Measurements from ENCODE around the gene EXOC6B. TPM values are rescaled to one million over a fixed set of nuclear protein-coding genes. Genes with fewer than 3 reads are reported as not detected.
"Not testable (repeated sequence)": the region's sequence is repeated elsewhere in the genome, so short reads cannot be mapped to it uniquely, and the experiment has no call there.

The EXOC6B gene
- total RNA-seq, 1 donor from 2014 or later, result 24.5 TPM

- Histone ChIP-seq H3K4me1 (ENCODE audit: control insufficient read depth in 3 of 3, insufficient read depth in 3 of 3, low read length in 3 of 3) (peaks cover 0 to 4% (median 0%) of the 10 kb centered on the region in 3 donors), H3K27me3 (ENCODE audit: control insufficient read depth in 3 of 3, insufficient read depth in 3 of 3, low read length in 3 of 3) (no peaks in the 10 kb centered on the region), H3K9me3 (ENCODE audit: control insufficient read depth in 3 of 3, low read length in 3 of 3) (no peaks in the 10 kb centered on the region), H3K27ac (ENCODE audit: low read depth, low read length) (no peak overlapping the region), H3K9ac (ENCODE audit: low read depth in 1 of 3, low read length in 3 of 3) (no peak overlapping the region), H3K4me3 (ENCODE audit: low read length in 3 of 3) (no peak overlapping the region), H3K36me3 (ENCODE audit: control insufficient read depth in 3 of 3, insufficient read depth in 3 of 3, low read length in 3 of 3) (no peaks in the 10 kb centered on the region)
Measured at GRCh38 chr2:72604468-72604867, 221.4 kb downstream of the EXOC6B start.

- Histone ChIP-seq H3K27ac (ENCODE audit: low read depth, low read length) (no peak overlapping the region), H3K9ac (ENCODE audit: low read depth in 1 of 3, low read length in 3 of 3) (no peak overlapping the region), H3K9me3 (ENCODE audit: control insufficient read depth in 3 of 3, low read length in 3 of 3) (no peaks in the 10 kb centered on the region), H3K4me3 (ENCODE audit: low read length in 3 of 3) (no peak overlapping the region), H3K4me1 (ENCODE audit: control insufficient read depth in 3 of 3, insufficient read depth in 3 of 3, low read length in 3 of 3) (peaks cover 0 to 4% (median 0%) of the 10 kb centered on the region in 3 donors), H3K27me3 (ENCODE audit: control insufficient read depth in 3 of 3, insufficient read depth in 3 of 3, low read length in 3 of 3) (no peaks in the 10 kb centered on the region), H3K36me3 (ENCODE audit: control insufficient read depth in 3 of 3, insufficient read depth in 3 of 3, low read length in 3 of 3) (no peaks in the 10 kb centered on the region)
Measured at GRCh38 chr2:72603481-72603880, 222.4 kb downstream of the EXOC6B start.

DNA sequence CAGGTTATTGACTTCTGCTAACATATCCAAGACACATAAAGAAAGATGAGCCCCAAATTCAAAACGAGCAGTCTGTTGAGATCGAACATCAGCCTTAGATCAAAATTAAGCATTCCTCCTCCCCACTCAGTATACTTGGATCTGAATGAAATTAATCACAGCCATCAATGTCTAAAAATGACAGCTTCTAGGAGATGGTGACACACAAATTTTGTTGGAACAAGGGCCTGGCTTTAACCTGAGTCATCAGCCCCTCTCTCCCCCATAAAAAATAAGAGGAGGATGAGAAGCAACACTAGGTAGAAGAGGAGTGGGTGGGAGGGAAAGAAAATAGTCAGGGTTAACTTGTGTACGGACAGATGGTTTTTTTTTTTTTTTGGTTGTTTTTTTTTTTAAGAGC lies 223.1 kb downstream of the EXOC6B start:
- Histone ChIP-seq H3K36me3 (ENCODE audit: control insufficient read depth in 3 of 3, insufficient read depth in 3 of 3, low read length in 3 of 3) (no peaks in the 10 kb centered on the region), H3K27me3 (ENCODE audit: control insufficient read depth in 3 of 3, insufficient read depth in 3 of 3, low read length in 3 of 3) (no peaks in the 10 kb centered on the region), H3K9me3 (ENCODE audit: control insufficient read depth in 3 of 3, low read length in 3 of 3) (no peaks in the 10 kb centered on the region), H3K27ac (ENCODE audit: low read depth, low read length) (no peak overlapping the region), H3K4me1 (ENCODE audit: control insufficient read depth in 3 of 3, insufficient read depth in 3 of 3, low read length in 3 of 3) (peaks cover 0 to 4% (median 0%) of the 10 kb centered on the region in 3 donors), H3K9ac (ENCODE audit: low read depth in 1 of 3, low read length in 3 of 3) (no peak overlapping the region), H3K4me3 (ENCODE audit: low read length in 3 of 3) (no peak overlapping the region)

DNA sequence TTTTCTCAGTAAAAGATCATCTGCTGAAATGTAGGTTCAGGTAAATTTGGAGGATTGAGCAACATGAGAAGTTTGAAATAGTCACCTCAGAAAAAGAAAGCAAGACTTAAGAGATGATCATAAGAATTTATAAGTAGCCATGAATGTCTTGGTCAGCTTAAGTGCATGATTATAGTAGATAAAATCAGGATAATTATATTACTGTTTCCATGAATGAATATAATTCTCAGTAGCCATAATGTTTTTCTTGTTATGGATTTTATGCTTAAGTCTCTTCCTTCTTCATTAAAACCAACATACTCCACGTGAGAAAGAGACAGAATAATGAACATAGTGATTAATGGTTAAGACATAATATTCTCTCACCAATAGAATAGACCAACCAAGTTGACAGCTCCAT lies 223.7 kb downstream of the EXOC6B start:
- H3K9ac ChIP-seq (ENCODE audit: low read depth in 1 of 3, low read length in 3 of 3), result no peak overlapping the region
- H3K27me3 ChIP-seq (ENCODE audit: control insufficient read depth in 3 of 3, insufficient read depth in 3 of 3, low read length in 3 of 3), result no peaks in the 10 kb centered on the region
- no peak overlapping the region for H3K27ac ChIP-seq (ENCODE audit: low read depth, low read length)
- H3K36me3 ChIP-seq (ENCODE audit: control insufficient read depth in 3 of 3, insufficient read depth in 3 of 3, low read length in 3 of 3), result no peaks in the 10 kb centered on the region
- no peak overlapping the region for H3K4me3 ChIP-seq (ENCODE audit: low read length in 3 of 3)
- H3K9me3 ChIP-seq (ENCODE audit: control insufficient read depth in 3 of 3, low read length in 3 of 3), result no peaks in the 10 kb centered on the region
- peaks cover 0 to 4% (median 0%) of the 10 kb centered on the region in 3 donors for H3K4me1 ChIP-seq (ENCODE audit: control insufficient read depth in 3 of 3, insufficient read depth in 3 of 3, low read length in 3 of 3)

- H3K9ac ChIP-seq (ENCODE audit: low read depth in 1 of 3, low read length in 3 of 3); H3K4me1 ChIP-seq (ENCODE audit: control insufficient read depth in 3 of 3, insufficient read depth in 3 of 3, low read length in 3 of 3); H3K4me3 ChIP-seq (ENCODE audit: low read length in 3 of 3); H3K27me3 ChIP-seq (ENCODE audit: control insufficient read depth in 3 of 3, insufficient read depth in 3 of 3, low read length in 3 of 3); H3K27ac ChIP-seq (ENCODE audit: low read depth, low read length); H3K36me3 ChIP-seq (ENCODE audit: control insufficient read depth in 3 of 3, insufficient read depth in 3 of 3, low read length in 3 of 3); H3K9me3 ChIP-seq (ENCODE audit: control insufficient read depth in 3 of 3, low read length in 3 of 3): not testable (repeated sequence)
Measured at GRCh38 chr2:72583836-72584235, 242.0 kb downstream of the EXOC6B start.

DNA sequence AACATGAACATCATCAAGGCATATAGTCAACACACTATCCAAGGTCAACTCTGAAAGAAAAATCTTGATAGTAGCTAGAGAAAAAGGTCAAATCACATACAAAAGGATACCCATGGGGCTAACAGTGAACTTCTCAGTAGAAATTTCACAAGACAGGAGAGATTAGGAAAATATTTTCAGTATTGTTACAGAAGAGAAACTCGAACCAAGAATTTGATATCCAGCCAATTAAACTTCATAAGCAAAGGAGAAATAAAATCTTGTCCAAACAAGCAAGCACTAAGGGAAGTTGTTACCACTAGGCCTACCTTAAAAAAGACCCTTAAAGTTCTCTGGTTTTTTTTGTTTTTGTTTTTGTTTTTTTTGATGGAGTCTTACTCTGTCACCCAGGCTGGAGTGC lies 242.5 kb downstream of the EXOC6B start:
- H3K9ac ChIP-seq (ENCODE audit: low read depth in 1 of 3, low read length in 3 of 3), result no peak overlapping the region
- H3K4me3 ChIP-seq (ENCODE audit: low read length in 3 of 3), result no peak overlapping the region
- no peaks in the 10 kb centered on the region for H3K36me3 ChIP-seq (ENCODE audit: control insufficient read depth in 3 of 3, insufficient read depth in 3 of 3, low read length in 3 of 3)
- no peaks in the 10 kb centered on the region for H3K9me3 ChIP-seq (ENCODE audit: control insufficient read depth in 3 of 3, low read length in 3 of 3)
- no peak overlapping the region for H3K27ac ChIP-seq (ENCODE audit: low read depth, low read length)
- no peaks in the 10 kb centered on the region for H3K4me1 ChIP-seq (ENCODE audit: control insufficient read depth in 3 of 3, insufficient read depth in 3 of 3, low read length in 3 of 3)
- H3K27me3 ChIP-seq (ENCODE audit: control insufficient read depth in 3 of 3, insufficient read depth in 3 of 3, low read length in 3 of 3), result no peaks in the 10 kb centered on the region

- Histone ChIP-seq H3K9ac (ENCODE audit: low read depth in 1 of 3, low read length in 3 of 3) (no peak overlapping the region), H3K9me3 (ENCODE audit: control insufficient read depth in 3 of 3, low read length in 3 of 3) (no peaks in the 10 kb centered on the region), H3K36me3 (ENCODE audit: control insufficient read depth in 3 of 3, insufficient read depth in 3 of 3, low read length in 3 of 3) (no peaks in the 10 kb centered on the region), H3K4me3 (ENCODE audit: low read length in 3 of 3) (no peak overlapping the region), H3K27me3 (ENCODE audit: control insufficient read depth in 3 of 3, insufficient read depth in 3 of 3, low read length in 3 of 3) (no peaks in the 10 kb centered on the region), H3K27ac (ENCODE audit: low read depth, low read length) (no peak overlapping the region), H3K4me1 (ENCODE audit: control insufficient read depth in 3 of 3, insufficient read depth in 3 of 3, low read length in 3 of 3) (no peaks in the 10 kb centered on the region)
Measured at GRCh38 chr2:72581560-72582181, 244.2 kb downstream of the EXOC6B start.

- Histone ChIP-seq H3K9me3 (ENCODE audit: control insufficient read depth in 3 of 3, low read length in 3 of 3) (no peaks in the 10 kb centered on the region), H3K9ac (ENCODE audit: low read depth in 1 of 3, low read length in 3 of 3) (no peak overlapping the region), H3K27ac (ENCODE audit: low read depth, low read length) (no peak overlapping the region), H3K36me3 (ENCODE audit: control insufficient read depth in 3 of 3, insufficient read depth in 3 of 3, low read length in 3 of 3) (no peaks in the 10 kb centered on the region), H3K27me3 (ENCODE audit: control insufficient read depth in 3 of 3, insufficient read depth in 3 of 3, low read length in 3 of 3) (no peaks in the 10 kb centered on the region), H3K4me1 (ENCODE audit: control insufficient read depth in 3 of 3, insufficient read depth in 3 of 3, low read length in 3 of 3) (no peaks in the 10 kb centered on the region), H3K4me3 (ENCODE audit: low read length in 3 of 3) (no peak overlapping the region)
Measured at GRCh38 chr2:72579591-72580180, 246.1 kb downstream of the EXOC6B start.

GRCh38 chr2:72576861-72577260 lies 249.0 kb downstream of the EXOC6B start:
- H3K36me3 ChIP-seq (ENCODE audit: control insufficient read depth in 3 of 3, insufficient read depth in 3 of 3, low read length in 3 of 3), result no peaks in the 10 kb centered on the region
- no peak overlapping the region for H3K9ac ChIP-seq (ENCODE audit: low read depth in 1 of 3, low read length in 3 of 3)
- no peaks in the 10 kb centered on the region for H3K9me3 ChIP-seq (ENCODE audit: control insufficient read depth in 3 of 3, low read length in 3 of 3)
- no peaks in the 10 kb centered on the region for H3K27me3 ChIP-seq (ENCODE audit: control insufficient read depth in 3 of 3, insufficient read depth in 3 of 3, low read length in 3 of 3)
- no peaks in the 10 kb centered on the region for H3K4me1 ChIP-seq (ENCODE audit: control insufficient read depth in 3 of 3, insufficient read depth in 3 of 3, low read length in 3 of 3)
- no peak overlapping the region for H3K4me3 ChIP-seq (ENCODE audit: low read length in 3 of 3)
- no peak overlapping the region for H3K27ac ChIP-seq (ENCODE audit: low read depth, low read length)

DNA sequence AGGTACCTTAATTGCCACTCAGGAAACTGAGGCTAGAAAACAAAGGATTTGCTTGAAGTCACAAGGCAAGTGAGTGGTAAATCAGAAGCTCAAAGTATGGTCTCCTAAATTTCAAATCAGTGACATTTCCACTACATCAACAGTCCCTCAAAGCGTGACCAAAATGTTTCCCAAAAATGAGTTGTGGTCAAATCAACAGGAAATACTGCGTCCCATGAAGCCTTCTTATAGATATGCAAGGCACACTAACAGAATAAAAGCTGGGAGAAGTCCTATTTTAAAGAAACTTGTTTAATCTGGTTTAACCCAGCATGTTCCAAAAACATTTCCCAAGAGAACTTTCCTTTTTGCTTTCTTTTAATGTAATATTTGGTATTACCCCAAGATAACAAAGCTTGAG lies 249.4 kb downstream of the EXOC6B start:
- Histone ChIP-seq H3K4me1 (ENCODE audit: control insufficient read depth in 3 of 3, insufficient read depth in 3 of 3, low read length in 3 of 3) (no peaks in the 10 kb centered on the region), H3K27ac (ENCODE audit: low read depth, low read length) (no peak overlapping the region), H3K27me3 (ENCODE audit: control insufficient read depth in 3 of 3, insufficient read depth in 3 of 3, low read length in 3 of 3) (no peaks in the 10 kb centered on the region), H3K9me3 (ENCODE audit: control insufficient read depth in 3 of 3, low read length in 3 of 3) (no peaks in the 10 kb centered on the region), H3K9ac (ENCODE audit: low read depth in 1 of 3, low read length in 3 of 3) (no peak overlapping the region), H3K4me3 (ENCODE audit: low read length in 3 of 3) (no peak overlapping the region), H3K36me3 (ENCODE audit: control insufficient read depth in 3 of 3, insufficient read depth in 3 of 3, low read length in 3 of 3) (no peaks in the 10 kb centered on the region)

All from skeletal muscle tissue (tissue), 4 donors.